GM23338 (cell line): ENCODE results near the gene CACNB4. TPM values are rescaled to one million over a fixed set of nuclear protein-coding genes. Genes with fewer than 3 reads are reported as not detected.

ENCODE experiments used
- EZH2phosphoT487 ChIP-seq: fragments of 200-600 bp; sonication (generic); IDR thresholded peaks from one replicate; pipeline ENCODE4 v1.8.1; 2018; ENCODE audit warnings: antibody characterized with exemption; ENCODE audit not compliant: unreplicated experiment
- JUNB ChIP-seq: IDR thresholded peaks from one replicate; pipeline ENCODE4 v1.6.1; 2016; ENCODE audit warnings: antibody characterized with exemption; ENCODE audit not compliant: unreplicated experiment
- REST ChIP-seq: IDR thresholded peaks from one replicate; pipeline ENCODE4 v1.6.1; 2018; ENCODE audit warnings: antibody characterized with exemption; ENCODE audit not compliant: unreplicated experiment
- ZNF114 ChIP-seq: fragments of 250-450 bp; sonication (Bioruptor Pico); IDR thresholded peaks from 2 replicates; pipeline ENCODE4 v1.5.0; 2020; ENCODE audit warnings: mild to moderate bottlenecking, moderate library complexity
- ZNF331 ChIP-seq: fragments of 250-450 bp; sonication (Bioruptor Pico); IDR thresholded peaks from 2 replicates; pipeline ENCODE4 v1.5.0; 2020; ENCODE audit warnings: low read depth, mild to moderate bottlenecking, moderate library complexity
- ZNF462 ChIP-seq: fragments of 250-450 bp; sonication (Bioruptor Pico); IDR thresholded peaks from 2 replicates; pipeline ENCODE4 v1.5.0; 2020; ENCODE audit warnings: mild to moderate bottlenecking, moderate library complexity
- polyA plus RNA-seq: library from polyadenylated mRNA; unstranded; fragments of >200 nt; fragmentation: Nextera tagmentation; extraction: Ambion mirVana; gene quantifications from 2 replicates; pipeline ENCODE4 v1.2.1, GENCODE V29; 2016
- total RNA-seq: library from RNA; depleted of rRNA; stranded (reverse); fragments of >200 nt; shearing (Covaris generic); gene quantifications from 2 replicates; pipeline ENCODE4 v1.2.3, GENCODE V29; 2014

The CACNB4 gene
- total and polyA plus RNA-seq, 2 experiments from 2014 or later, result 4.0 to 9.8 TPM

- TF ChIP-seq ZNF462 (CRISPR knock-in tag), result no peak
- TF ChIP-seq EZH2phosphoT487, result no peak
- no peak for TF ChIP-seq ZNF331 (CRISPR knock-in tag)
- no peak for TF ChIP-seq JUNB
- TF ChIP-seq REST, result no peak
- no peak for TF ChIP-seq ZNF114 (CRISPR knock-in tag)
These were observed 289.8 kb downstream of the CACNB4 start (continued) for GRCh38 chr2:151809073-151809383.
